MM.1S (cell line): ENCODE results near the gene IL13RA2.

ENCODE experiments used
- DNase-seq: peaks from one replicate; pipeline ENCODE4 v3.0.0-alpha.2; 2015
- H2AFZ ChIP-seq: fragments of 300-600 bp; sonication (generic); 2 replicates; pipeline ENCODE4 v1.6.0; 2016; ENCODE audit warnings: antibody characterized with exemption, low read length
- H3F3A ChIP-seq: fragments of 300-600 bp; sonication (generic); 2 replicates; pipeline ENCODE4 v1.6.1; 2016; ENCODE audit warnings: mild to moderate bottlenecking, antibody characterized with exemption, low read length, moderate library complexity, mixed read lengths; ENCODE audit not compliant: insufficient read depth
- H3K27ac ChIP-seq: fragments of 300-600 bp; sonication (generic); 2 replicates; pipeline ENCODE4 v1.5.1; 2016; ENCODE audit warnings: mild to moderate bottlenecking, low read length
- H3K27me3 ChIP-seq: fragments of 300-600 bp; sonication (generic); replicated peaks from 2 replicates; pipeline ENCODE4 v1.6.0; 2016; ENCODE audit warnings: low read length; ENCODE audit not compliant: insufficient read depth
- H3K36me3 ChIP-seq: fragments of 300-600 bp; sonication (generic); replicated peaks from 2 replicates; pipeline ENCODE4 v1.6.1; 2016; ENCODE audit warnings: mild to moderate bottlenecking, low read length, mixed read lengths; ENCODE audit not compliant: insufficient read depth
- H3K4me1 ChIP-seq: fragments of 300-600 bp; sonication (generic); 2 replicates; pipeline ENCODE4 v1.6.1; 2016; ENCODE audit warnings: low read length, mixed read lengths
- H3K4me2 ChIP-seq: fragments of 300-600 bp; sonication (generic); 2 replicates; pipeline ENCODE4 v1.6.0; 2016; ENCODE audit warnings: low read depth, low read length
- H3K4me3 ChIP-seq: fragments of 300-600 bp; sonication (generic); 2 replicates; pipeline ENCODE4 v1.5.1; 2016; ENCODE audit warnings: low read length, mixed read lengths
- H3K79me2 ChIP-seq: fragments of 300-600 bp; sonication (generic); 2 replicates; pipeline ENCODE4 v1.6.1; 2016; ENCODE audit warnings: mixed run types, low read length, mixed read lengths
- H3K9ac ChIP-seq: fragments of 300-600 bp; sonication (generic); 2 replicates; pipeline ENCODE4 v1.6.1; 2016; ENCODE audit warnings: low read length, mixed read lengths
- H3K9me2 ChIP-seq: fragments of 300-600 bp; sonication (generic); replicated peaks from 2 replicates; pipeline ENCODE4 v1.6.1; 2016; ENCODE audit warnings: mild to moderate bottlenecking, low read length, mixed read lengths; ENCODE audit not compliant: insufficient read depth
- H3K9me3 ChIP-seq: fragments of 300-600 bp; sonication (generic); replicated peaks from 2 replicates; pipeline ENCODE4 v1.6.1; 2016; ENCODE audit warnings: mild to moderate bottlenecking, low read length, mixed read lengths; ENCODE audit not compliant: insufficient read depth
- H4K20me1 ChIP-seq: fragments of 300-600 bp; sonication (generic); 2 replicates; pipeline ENCODE4 v1.6.1; 2016; ENCODE audit warnings: mild to moderate bottlenecking, low read length, moderate library complexity, mixed read lengths; ENCODE audit not compliant: insufficient read depth
- CTCF ChIP-seq: fragments of 300-600 bp; sonication (generic); IDR thresholded peaks from 2 replicates; pipeline ENCODE4 v1.5.1; 2016; ENCODE audit warnings: antibody characterized with exemption, low read length, mixed read lengths
- EZH2 ChIP-seq: fragments of 300-600 bp; sonication (generic); optimal IDR thresholded peaks from 2 replicates; pipeline ENCODE3; 2017; ENCODE audit warnings: low read depth, mild to moderate bottlenecking, antibody characterized with exemption, low read length, mixed read lengths
- EZH2phosphoT487 ChIP-seq: fragments of 300-600 bp; sonication (generic); IDR thresholded peaks from 2 replicates; pipeline ENCODE4 v1.6.1; 2018; ENCODE audit warnings: antibody characterized with exemption, low read length

The IL13RA2 gene

GRCh38 chrX:114999906-115000305 is 17.5 kb downstream of the IL13RA2 start:
- no peak overlapping the region for H2AFZ ChIP-seq
- no peaks in the 10 kb centered on the region for H3F3A ChIP-seq
- TF ChIP-seq EZH2phosphoT487 (no peak), EZH2 (no peak), CTCF (no peak)
- H3K27ac ChIP-seq = no peak overlapping the region
- H3K4me1 ChIP-seq = no peaks in the 10 kb centered on the region
- H3K9me2 ChIP-seq = no peaks in the 10 kb centered on the region
- H3K36me3 ChIP-seq = no peaks in the 10 kb centered on the region
- no peak overlapping the region for H3K4me3 ChIP-seq
- no peaks in the 10 kb centered on the region for H3K79me2 ChIP-seq
- no peaks in the 10 kb centered on the region for H3K27me3 ChIP-seq
- no peak overlapping the region for H3K4me2 ChIP-seq
- no peak overlapping the region for H3K9ac ChIP-seq
- no peaks in the 10 kb centered on the region for H4K20me1 ChIP-seq
- DNase-seq = no peak
- no peaks in the 10 kb centered on the region for H3K9me3 ChIP-seq

- H3K79me2 ChIP-seq = no peaks in the 10 kb centered on the region
- no peaks in the 10 kb centered on the region for H3K4me1 ChIP-seq
- H3F3A ChIP-seq = no peaks in the 10 kb centered on the region
- no peak overlapping the region for H3K27ac ChIP-seq
- no peaks in the 10 kb centered on the region for H3K27me3 ChIP-seq
- TF ChIP-seq EZH2phosphoT487 (no peak), CTCF (no peak), EZH2 (no peak)
- H3K9me3 ChIP-seq = no peaks in the 10 kb centered on the region
- no peaks in the 10 kb centered on the region for H4K20me1 ChIP-seq
- no peak overlapping the region for H3K4me3 ChIP-seq
- no peaks in the 10 kb centered on the region for H3K36me3 ChIP-seq
- H3K9ac ChIP-seq = no peak overlapping the region
- no peaks in the 10 kb centered on the region for H3K9me2 ChIP-seq
- DNase-seq = no peak
- no peak overlapping the region for H3K4me2 ChIP-seq
- H2AFZ ChIP-seq = no peak overlapping the region
Observed at GRCh38 chrX:114997779-114998178, 19.6 kb downstream of the IL13RA2 start.

- no peaks in the 10 kb centered on the region for H3K9me2 ChIP-seq
- no peak overlapping the region for H3K9ac ChIP-seq
- no peaks in the 10 kb centered on the region for H3K4me1 ChIP-seq
- no peak for DNase-seq
- H3K9me3 ChIP-seq = no peaks in the 10 kb centered on the region
- no peaks in the 10 kb centered on the region for H3F3A ChIP-seq
- H3K27me3 ChIP-seq = no peaks in the 10 kb centered on the region
- no peak overlapping the region for H3K4me3 ChIP-seq
- no peaks in the 10 kb centered on the region for H4K20me1 ChIP-seq
- H3K36me3 ChIP-seq = no peaks in the 10 kb centered on the region
- H3K79me2 ChIP-seq = no peaks in the 10 kb centered on the region
- TF ChIP-seq EZH2 (no peak), EZH2phosphoT487 (no peak), CTCF (no peak)
- H3K4me2 ChIP-seq = no peak overlapping the region
- H2AFZ ChIP-seq = no peak overlapping the region
- no peak overlapping the region for H3K27ac ChIP-seq
Observed at GRCh38 chrX:114985967-114986592, 31.3 kb downstream of the IL13RA2 start.
